GM21526 (cell line): ENCODE measurements around the gene RNPEPL1.

ENCODE experiments used
- ATAC-seq: cut with Tn5 transposase; IDR thresholded peaks from one replicate; pipeline ENCODE4 v1.9.1; 2021; ENCODE audit warnings: moderate library complexity; ENCODE audit not compliant: unreplicated experiment, low FRiP score

Gene RNPEPL1

DNA sequence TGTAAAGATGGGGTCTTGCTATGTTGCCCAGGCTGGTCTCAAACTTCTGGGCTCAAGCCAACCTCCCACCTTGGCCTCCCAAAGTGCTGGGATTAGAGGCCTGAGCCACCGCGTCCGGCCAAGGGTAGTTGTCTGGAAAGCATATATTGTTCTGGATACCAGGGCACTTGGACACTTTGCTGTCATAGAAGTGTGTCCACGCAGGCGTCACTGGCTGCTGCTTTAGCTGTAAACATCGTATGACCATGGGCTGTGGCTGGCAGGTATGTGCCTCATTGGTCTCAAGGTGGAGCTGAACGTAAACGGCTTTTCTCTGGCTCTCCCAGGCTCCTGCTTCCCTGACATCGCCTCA is 53.8 kb downstream of the RNPEPL1 start:
- ATAC-seq: no peak

DNA sequence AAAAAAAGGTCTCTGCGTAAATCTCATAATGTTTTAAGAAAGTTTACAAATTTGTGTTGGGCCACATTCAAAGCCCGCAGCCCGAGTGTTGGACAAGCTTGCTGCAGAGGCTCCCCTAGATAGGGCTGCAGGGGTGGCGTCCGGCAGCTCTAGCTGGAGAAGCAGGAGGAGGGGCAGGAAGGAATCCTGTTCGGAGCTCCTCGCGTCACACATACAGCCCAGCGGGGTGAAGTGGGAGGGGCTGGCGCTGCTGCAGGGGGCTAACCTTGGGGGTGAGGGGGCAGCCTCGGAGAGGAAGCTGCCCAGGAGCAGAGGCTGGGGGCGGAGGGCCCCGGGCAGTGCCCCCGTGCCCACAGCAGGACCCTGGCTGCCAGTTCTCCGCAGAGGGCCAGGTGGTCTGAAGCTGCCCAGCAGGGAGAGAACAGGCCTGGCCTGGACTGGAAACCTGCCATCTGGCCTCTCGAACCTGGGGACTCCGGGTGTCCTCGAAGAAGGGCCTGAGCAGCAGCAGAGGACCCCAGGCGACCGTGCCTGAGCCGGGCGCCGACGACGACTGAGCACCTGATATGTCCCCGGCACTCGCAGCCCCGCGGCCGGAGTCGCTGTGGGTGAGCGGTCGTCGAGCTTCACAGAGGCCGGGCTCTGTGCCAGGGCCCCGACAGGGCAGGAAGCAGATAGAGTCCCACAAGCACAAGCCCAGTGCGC is 54.4 kb downstream of the RNPEPL1 start:
- ATAC-seq: no peak

DNA sequence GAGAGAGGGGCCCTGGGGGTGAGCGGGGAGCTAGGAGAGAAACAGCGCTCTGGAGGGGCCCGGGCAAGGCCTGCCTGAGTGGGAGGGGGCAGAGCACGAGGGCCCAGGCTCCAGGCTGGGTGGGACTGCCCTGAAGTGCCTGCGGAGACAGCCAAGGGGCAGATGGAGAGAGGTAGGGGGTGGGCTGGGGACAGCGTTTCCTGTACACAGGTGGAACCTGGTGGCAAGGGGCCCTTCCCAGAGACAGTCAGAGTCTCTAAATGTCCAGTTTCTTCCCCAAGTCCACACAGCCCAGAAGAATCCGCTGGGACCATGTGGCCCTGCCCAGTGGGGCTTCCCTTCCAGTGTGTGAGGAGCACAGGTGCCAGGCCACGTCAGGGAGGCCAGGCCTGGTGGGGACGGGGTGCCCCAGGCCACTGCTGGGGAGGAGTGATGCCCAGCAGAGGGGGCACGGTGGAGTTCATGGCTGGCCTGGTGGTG is 55.3 kb downstream of the RNPEPL1 start:
- ATAC-seq: no peak

DNA sequence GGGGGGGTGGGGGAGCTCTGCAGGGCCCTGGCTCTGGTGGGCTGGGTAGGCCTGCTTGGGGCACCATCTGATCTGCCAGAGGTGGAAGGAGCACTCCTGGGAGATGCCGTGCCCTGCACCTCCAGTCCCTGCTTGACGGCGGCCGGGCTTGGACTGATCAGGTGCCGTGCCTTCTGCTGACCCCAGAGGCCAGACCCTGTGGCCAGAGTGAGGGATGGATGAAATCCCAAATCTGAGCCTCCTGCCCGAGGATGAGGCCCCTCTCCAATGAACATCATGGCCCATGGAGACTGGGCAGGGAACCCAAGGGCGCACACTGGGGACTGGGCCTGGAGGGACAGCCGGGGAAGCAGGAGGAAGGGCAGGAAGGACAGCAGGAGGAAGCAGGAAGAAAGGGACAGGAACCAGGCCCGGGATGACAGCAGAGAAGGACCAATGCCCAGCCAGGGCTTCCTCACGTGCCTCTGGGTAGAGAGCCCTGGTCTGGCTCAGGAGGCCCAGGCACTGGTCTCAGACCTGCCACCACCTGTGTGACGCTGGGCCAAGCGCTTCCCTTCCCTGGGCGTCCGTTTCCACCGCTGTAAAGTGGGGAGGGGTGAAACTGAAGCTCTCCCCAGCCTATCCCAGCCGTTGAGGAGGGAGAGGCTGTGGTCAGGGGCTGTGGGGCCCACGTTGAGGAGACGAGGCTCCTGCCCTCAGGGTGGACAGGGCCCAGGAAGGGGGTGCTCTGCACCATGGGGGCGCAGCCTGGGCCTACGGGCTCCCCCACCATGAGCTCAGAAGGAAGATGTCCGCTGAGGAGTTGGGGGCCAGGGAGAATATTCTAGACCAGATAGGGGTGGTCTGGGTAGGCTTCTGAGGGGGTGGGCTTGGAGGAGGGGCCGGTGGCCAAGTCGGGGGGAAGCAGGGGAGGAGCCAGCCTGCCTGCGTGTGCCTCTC is 56.0 kb downstream of the RNPEPL1 start:
- no peak for ATAC-seq

DNA sequence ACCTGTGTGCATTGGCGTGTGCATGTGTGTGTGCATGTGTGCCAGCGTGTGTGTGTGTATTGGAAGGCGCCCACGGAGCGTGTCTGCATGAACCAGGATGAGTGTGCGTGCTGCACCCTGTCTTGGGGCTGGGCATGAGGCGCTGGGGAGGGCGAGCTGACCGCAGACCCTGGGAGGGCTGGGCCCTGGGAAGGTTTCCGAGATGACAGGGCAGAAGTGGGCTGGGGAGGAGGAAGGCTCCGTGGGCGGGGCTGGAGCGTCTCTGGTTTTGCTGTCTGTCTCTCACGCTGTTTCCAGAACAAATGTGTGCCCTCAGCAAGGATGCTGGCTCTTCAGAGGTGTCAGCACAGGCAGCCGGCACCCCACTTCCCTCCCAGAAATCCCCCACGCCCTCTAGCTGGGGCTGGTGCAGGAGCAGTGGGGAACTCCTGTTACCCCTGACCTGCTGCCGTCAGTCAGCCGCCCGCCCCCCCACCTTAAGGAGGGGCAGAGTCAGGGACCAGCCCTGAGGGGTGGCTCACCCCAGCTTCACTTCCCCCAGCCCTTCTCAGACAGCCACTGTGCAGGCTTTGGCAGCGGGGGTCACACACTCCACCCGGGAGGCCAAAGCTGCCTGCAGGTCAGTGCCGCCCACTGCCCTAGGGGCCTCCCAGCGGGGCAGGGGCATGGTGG is 56.8 kb downstream of the RNPEPL1 start, which contains the start of gene GPR35:
TSS of gene GPR35 (plus strand) at position 531 of the 672 bp plus-strand sequence. CDS start 4,473 bp downstream, outside the sequence.
- ATAC-seq: no peak

DNA sequence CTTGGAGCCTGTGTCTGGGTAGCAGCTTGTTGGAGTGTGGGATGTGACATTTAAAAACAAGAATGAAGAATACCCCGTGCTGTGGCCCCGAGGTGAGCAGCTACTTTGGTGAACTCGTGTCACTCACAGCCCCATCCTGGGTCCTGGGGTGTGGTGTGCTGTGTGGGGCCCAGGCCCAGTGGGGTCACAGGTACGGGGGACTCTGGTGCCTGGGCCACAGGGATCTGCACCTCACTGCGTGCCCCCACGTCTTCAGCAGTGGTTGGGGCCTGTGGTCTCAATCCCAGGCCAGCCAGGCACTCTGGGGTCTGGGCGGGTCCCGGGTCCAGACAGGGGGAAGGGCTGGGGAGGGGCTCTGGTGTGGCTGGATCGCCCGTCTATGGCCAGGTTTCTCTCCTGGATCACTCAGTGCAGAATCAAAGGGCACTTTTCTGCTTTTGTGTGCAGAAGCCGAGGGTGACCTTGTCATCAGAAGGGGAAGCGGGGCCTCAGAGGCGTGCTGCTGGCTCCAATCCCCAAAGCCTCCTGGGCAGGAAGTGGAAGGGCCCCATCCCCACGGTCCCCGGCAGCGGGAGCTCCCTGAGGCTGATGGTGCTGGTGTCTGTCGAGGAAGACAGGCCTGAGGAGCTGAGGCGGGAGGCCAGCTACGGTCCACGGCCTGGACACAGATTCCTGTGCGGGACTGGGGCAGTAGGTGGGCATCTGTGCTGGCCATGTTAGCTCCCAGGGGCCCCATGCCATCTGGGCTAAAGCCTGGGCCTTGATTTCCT is 58.4 kb downstream of the RNPEPL1 start:
- ATAC-seq: no peak

DNA sequence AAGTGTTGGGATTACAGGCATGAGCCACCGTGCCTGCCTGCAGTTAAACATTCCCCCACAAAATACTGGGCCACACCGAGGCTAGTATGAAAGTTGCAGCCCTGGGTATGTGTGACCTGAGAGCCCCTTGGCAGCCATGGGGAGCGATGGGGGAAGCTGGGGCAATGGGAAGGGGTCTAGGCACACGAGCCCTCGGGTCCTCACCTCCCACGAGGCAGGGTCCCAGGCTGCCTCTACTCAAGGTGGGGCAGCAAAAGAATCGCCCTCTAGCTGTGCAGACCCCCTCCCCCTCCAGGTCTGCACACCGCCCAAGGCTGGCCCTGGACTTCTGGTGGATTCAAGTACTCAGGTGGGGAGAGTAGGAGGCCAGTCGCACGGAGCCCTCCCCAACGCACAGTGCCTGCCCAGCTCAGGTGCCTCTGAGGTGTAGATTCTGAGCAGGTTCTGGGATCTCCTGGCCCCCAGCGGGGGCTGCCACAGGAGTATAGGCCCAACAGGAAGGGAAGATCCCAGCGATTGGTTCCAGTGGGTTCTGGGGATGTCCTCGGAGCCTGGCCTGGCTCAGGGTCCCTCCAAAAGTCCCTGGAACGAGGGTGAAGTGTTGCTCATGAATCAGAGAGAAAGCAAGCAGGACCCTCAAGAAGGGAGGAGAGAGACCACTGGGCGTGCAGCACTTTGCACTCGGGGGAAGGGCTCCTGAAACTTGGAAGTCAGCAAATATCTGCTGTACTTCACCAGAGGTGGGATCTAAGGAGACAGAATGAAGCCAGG is 59.6 kb downstream of the RNPEPL1 start:
- no peak for ATAC-seq

DNA sequence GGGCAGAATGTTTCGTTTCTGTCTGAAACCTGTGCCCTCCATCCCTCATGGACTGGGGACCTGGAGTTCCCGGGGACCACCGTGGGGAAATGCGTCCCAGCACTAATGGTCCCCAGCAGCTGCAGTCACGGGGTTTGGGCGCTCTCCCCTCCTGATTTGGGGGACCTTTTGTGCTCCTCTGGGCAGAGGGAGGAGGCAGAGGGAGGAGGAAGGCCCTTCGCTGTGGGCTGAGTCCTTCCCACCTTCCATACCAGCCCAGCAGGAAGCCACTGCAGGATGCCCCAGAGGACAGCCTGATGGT is 60.2 kb downstream of the RNPEPL1 start:
- no peak for ATAC-seq

DNA sequence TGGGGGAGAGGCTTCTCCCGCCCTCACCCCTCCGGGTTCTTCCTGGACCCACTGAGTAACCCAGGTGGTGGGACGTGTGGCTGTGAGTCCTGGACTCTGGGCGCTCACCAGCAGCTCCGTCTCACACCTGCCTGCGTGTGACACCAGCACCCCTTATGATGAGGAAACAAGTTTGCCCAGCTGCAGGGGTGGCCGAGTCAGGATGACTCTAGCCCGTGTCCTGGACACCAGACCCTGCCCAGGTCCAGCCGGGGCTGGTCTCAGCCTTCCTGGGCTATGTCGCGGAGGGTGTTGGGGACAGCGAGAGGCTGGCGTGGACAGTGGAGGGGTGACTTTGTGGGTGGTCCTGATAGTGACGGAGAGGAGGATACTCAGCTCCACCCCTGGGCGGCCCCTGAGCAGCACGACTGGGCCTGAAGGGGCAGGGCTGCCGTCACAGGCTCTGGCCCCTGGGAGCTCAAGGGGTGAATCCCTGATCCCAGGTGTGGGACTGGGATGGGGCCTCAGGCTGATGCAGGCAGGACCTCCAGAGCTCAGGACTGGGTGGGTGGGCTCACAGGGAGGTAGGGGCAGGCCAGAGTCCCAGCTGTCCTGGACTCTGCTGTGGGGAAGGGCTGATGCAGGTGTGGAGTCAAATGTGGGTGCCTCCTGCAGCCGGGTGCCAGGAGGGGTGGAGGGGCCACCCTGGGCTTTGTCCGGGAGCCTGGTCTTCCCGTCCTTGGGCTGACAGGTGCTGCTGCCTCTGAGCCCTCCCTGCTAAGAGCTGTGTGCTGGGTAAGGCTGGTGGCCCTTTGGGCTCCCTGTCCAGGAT is 60.7 kb downstream of the RNPEPL1 start:
- ATAC-seq: no peak

DNA sequence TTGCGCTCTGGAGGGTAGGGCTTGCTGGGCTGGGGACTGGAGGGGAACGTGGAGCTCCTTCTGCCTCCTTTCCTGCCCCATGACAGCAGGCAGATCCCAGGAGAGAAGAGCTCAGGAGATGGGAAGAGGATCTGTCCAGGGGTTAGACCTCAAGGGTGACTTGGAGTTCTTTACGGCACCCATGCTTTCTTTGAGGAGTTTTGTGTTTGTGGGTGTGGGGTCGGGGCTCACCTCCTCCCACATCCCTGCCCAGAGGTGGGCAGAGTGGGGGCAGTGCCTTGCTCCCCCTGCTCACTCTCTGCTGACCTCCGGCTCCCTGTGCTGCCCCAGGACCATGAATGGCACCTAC is 61.3 kb downstream of the RNPEPL1 start:
- ATAC-seq: no peak

DNA sequence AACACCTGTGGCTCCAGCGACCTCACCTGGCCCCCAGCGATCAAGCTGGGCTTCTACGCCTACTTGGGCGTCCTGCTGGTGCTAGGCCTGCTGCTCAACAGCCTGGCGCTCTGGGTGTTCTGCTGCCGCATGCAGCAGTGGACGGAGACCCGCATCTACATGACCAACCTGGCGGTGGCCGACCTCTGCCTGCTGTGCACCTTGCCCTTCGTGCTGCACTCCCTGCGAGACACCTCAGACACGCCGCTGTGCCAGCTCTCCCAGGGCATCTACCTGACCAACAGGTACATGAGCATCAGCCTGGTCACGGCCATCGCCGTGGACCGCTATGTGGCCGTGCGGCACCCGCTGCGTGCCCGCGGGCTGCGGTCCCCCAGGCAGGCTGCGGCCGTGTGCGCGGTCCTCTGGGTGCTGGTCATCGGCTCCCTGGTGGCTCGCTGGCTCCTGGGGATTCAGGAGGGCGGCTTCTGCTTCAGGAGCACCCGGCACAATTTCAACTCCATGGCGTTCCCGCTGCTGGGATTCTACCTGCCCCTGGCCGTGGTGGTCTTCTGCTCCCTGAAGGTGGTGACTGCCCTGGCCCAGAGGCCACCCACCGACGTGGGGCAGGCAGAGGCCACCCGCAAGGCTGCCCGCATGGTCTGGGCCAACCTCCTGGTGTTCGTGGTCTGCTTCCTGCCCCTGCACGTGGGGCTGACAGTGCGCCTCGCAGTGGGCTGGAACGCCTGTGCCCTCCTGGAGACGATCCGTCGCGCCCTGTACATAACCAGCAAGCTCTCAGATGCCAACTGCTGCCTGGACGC is 61.9 kb downstream of the RNPEPL1 start:
- no peak for ATAC-seq
